ENCODE results near the gene TRPM2. TPM values are rescaled to one million over a fixed set of nuclear protein-coding genes. Genes with fewer than 3 reads are reported as not detected.

The TRPM2 gene
- total and polyA plus RNA-seq, 2 of the 4 experiments (the other 2 are of a cell fraction), result not detected

DNA sequence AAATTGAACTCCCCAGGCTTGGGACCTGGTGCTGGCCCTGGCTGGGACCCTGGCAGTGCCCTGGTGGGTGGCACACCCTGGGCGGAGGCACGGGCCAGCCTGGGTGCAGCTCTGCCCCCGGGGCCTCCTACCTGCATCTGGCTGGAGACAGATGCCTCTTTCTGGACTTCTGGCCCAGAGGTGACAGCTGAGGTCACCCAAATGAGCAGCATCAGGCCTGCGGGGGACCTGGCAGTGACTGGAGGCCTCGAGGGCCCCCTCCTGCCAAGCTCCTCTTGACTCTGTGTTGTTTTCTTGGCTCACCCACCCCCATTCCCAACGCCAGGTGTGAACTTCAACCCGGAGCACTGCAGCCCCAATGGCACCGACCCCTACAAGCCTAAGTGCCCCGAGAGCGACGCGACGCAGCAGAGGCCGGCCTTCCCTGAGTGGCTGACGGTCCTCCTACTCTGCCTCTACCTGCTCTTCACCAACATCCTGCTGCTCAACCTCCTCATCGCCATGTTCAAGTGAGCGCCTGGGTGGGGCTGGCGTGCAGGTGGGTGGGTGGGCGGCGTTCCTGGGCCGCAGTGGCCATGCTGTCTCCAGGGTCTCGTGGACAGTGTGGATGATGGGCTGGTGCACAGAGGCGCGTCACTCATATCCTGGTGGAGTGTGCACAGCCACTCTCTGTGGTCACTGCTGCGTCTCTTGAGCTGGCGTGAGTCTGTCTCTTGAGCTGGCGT is 60.3 kb downstream of the TRPM2 start:
- Histone ChIP-seq H3K27me3 (ENCODE audit: control insufficient read depth, insufficient read depth, low read length) (no peaks in the 10 kb centered on the region), H2AK9ac (replicated peaks; ENCODE audit: low read depth, low read length, poor library complexity) (no peak overlapping the region), H3K79me1 (ENCODE audit: low read depth in 1 of 2, low read length in 2 of 2) (no peaks in the 10 kb centered on the region), H3K23ac (ENCODE audit: low read depth, low read length) (no peak overlapping the region), H3K9me1 (ENCODE audit: insufficient read depth, low read length) (no peaks in the 10 kb centered on the region), H4K91ac (ENCODE audit: insufficient read depth, low read depth, low read length) (no peak overlapping the region), H3K56ac (ENCODE audit: extremely low read depth, insufficient read depth, low read length) (no peak overlapping the region), H3K9me3 (ENCODE audit: control insufficient read depth, insufficient read depth, low read length) (peaks cover 18% of the 10 kb centered on the region), H2BK20ac (ENCODE audit: low read depth, low read length) (no peak overlapping the region), H3K4me1 (ENCODE audit: control insufficient read depth, insufficient read depth, low read length) (no peaks in the 10 kb centered on the region), H2BK15ac (ENCODE audit: low read depth, low read length) (no peak overlapping the region), H4K5ac (ENCODE audit: low read depth, low read length) (no peak overlapping the region), H3K36me3 (ENCODE audit: control insufficient read depth, insufficient read depth, low read length) (no peaks in the 10 kb centered on the region), H2BK120ac (ENCODE audit: low read depth, low read length) (no peak overlapping the region), H4K20me1 (ENCODE audit: insufficient read depth, low read length) (no peaks in the 10 kb centered on the region), H3K18ac (ENCODE audit: low read depth, low read length) (no peak overlapping the region), H3K27ac (ENCODE audit: insufficient read depth, low read length) (no peak overlapping the region), H3K4me2 (ENCODE audit: low read depth, low read length) (no peak overlapping the region), H2AFZ (replicated peaks; ENCODE audit: low read length, poor library complexity) (no peak overlapping the region), H2AK5ac (ENCODE audit: low read depth, low read length) (no peak overlapping the region), H3K4ac (ENCODE audit: low read depth, low read length) (no peak overlapping the region), H3K9ac (ENCODE audit: low read depth, low read length) (no peak overlapping the region), H3K4me3 (ENCODE audit: insufficient read depth, low read depth, low read length) (no peak overlapping the region), H4K8ac (ENCODE audit: low read depth in 2 of 2, low read length in 2 of 2) (no peak overlapping the region), H3K14ac (replicated peaks; ENCODE audit: low read depth, low read length) (no peak overlapping the region), H2BK5ac (ENCODE audit: low read depth, low read length, poor library complexity, severe bottlenecking) (no peak overlapping the region)
- 94% methylated on average over 11 of the region's 27 CpGs; no CpG with 5 or more reads in 1 of the 2 experiments for WGBS, 2 experiments (ENCODE audit: extremely low coverage in 2 of 2, insufficient read length in 1 of 2)
- DNase-seq, result no peak
- intact Hi-C loops (cut with micrococcal nuclease) (no loop called here), in situ Hi-C loops (cut with MboI; ENCODE audit: low sequenced_read_pairs) (no loop called here), dilution Hi-C loops (cut with HindIII; ENCODE audit: low sequenced_read_pairs, unreplicated experiment) (no loop called here)
- TF ChIP-seq MAFK (IDR thresholded peaks at IDR 0.05; ENCODE audit: low read depth, low read length), result no peak
- ChIA-PET CTCF (no interaction called here), POLR2A (ENCODE audit: unreplicated experiment) (no interaction called here)
- BruUV-seq (replicated peaks), result no TSS peak
- ATAC-seq (ENCODE audit: low read depth), result no peak

Data from IMR-90 (cell line).